GM18907 (cell line): Measurements from ENCODE around the gene C11orf21.

ENCODE experiments used
- ATAC-seq: cut with Tn5 transposase; IDR thresholded peaks from one replicate; pipeline ENCODE4 v1.9.1; 2021; ENCODE audit warnings: mild to moderate bottlenecking, moderate library complexity; ENCODE audit not compliant: unreplicated experiment

The C11orf21 gene

DNA sequence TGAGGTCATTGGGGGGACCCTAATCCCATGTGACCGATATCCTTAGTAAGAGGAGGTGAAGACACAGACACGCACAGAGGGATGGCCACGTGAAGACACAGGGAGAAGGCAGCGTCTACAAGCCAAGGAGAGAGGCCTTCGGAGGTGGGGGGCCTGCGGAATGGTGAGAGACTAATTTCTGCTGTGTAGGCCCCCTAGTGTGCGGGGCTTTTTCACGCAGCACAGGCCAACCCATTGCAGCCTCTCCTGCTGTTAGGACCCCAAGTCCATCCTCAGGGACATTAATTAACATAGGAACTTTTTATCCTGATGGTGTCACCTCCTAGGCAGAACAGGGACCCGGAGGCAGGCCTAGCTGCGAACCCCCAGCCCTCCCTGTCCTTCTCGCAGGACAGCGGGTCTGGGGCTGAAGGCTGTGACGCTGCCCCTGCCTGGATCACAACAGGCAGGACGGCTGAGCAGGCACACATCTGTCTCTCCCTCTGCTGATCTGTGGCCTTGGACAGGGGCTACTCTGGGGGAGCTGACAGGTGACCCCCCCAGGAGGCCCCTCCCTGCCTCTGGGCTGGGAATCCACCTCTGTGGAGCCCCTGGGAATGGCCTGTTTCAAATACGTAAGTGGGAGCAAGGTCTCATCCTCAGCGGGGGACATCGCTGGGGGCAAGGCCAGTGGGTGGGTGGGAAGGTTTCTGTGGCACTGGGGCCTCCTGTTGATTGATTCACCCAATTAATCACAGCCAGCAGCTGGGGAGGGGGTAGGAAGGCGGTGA lies 39.2 kb downstream of the C11orf21 start:
- no peak for ATAC-seq

DNA sequence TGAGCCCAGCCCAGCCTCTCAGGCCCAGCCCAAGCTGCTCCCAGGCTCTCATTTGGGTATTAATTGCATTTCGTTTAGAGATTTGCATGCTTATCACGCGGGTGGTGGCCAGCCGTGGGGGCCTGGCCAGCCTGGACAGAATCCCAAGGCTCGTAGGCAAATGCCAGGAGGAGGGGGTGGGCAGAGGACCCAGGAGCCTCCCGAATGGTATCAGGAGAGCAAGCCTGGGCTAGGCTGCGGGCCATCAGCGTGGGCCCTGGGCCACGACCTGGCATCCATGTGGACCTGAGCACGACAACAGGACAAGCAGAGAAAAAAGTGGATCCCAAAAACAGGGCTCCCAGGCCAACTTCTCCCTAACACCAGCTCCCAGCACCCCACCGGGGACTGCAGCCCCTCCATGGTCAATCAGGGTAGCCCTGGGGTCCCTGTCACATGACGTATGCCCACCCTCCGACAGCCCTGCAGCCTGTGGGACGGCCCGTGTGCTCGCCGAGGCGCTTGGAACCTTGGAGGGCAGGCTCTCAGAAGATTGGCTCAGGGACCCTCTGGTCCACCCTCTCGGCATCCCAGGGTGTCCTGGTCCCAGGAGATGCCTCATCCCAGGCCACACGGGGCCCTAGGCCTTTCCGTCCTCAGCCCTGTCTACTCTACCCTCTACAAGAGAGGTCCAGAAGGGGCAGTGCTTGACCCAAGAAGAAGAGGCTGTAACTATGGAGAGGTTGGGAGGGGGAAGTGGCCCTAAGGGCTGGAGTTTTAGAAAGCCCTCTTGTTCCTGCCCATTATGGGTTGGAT lies 40.1 kb downstream of the C11orf21 start:
- no peak for ATAC-seq

DNA sequence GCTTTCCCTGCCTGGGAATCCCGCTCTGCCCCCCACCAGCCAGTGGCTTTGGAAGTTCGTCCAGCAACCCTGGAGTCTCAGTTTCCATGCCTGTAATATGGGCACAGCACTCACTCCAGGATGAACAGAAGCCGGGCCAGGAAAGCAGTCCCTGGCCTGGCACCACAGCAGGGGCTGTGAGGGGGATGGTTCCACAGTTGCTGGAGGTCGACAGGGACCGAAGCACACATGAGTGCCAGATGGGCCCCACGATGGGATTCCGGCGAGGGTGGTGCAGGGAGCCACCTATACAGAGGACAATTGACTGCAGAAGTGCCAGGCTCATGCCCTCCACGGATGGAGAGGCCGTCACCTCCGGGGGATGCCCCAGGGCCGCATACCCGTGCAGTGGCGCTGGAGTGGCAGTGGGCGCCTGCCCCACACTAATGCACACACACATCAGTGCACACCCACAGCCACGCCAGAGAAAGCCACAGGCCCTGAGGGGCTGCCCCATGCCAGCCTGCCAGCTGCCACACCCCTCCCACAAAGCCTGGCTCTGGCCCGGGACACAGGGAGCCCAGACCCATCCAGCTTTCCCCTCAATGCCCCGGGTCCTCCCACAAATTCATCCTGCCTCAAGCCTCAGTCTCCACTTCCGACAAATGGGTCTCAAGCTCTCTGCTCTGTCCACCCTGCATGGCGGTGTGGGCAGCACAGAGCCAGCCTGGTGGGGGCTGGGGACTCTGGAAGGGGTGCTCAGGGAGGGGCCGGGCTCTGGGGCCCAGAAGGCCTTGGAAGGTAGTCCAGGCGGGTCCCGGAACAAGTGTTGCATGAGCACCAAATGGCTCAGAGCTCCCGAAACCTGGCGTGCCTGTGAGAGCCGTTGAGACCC lies 41.0 kb downstream of the C11orf21 start:
- no peak for ATAC-seq

DNA sequence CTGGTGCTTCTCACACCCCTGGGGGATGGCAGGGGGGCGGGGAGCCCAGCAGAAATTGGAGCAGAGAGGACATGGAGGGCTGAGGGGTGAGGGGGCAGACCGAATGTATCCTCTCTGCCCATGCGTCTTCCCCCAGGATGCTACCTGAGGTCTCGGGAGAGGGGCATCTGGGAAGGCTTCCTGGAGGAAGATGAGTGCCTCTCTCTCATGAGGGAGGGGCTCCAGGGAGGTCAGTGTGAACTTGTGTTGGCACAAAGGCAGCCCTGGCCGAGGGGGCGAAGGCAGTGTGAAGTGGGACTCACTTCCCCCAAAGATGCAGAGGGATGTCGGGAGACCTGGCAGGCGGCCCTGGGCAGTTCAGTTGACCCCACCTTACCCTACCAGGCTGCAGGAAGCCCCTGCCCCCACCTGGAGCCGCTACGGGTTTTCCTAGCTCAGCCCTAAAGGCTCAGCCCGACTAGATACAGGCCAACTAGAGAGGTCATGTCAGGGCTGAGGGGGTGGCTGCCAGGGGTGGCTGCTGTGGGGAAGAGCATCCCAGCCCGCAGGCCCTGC lies 41.7 kb downstream of the C11orf21 start:
- no peak for ATAC-seq

DNA sequence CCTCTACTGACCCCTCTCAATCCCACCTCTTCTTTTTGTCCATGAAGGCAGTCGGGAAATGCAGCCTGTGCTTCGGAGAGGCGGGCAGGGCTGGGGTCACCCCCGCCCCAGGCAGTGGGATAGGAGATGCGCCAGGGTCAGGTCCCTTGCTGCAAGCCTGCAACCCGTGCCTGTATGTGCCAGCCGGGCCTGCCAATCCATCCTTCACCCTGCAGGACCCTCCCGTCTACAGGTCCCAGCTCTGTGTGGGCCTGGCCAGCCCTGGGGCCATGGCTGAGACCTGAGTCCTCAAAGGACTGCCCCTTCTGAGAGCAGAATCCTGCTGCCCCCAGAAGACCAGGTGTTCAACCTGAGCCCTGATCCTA lies 42.3 kb downstream of the C11orf21 start:
- ATAC-seq = no peak

DNA sequence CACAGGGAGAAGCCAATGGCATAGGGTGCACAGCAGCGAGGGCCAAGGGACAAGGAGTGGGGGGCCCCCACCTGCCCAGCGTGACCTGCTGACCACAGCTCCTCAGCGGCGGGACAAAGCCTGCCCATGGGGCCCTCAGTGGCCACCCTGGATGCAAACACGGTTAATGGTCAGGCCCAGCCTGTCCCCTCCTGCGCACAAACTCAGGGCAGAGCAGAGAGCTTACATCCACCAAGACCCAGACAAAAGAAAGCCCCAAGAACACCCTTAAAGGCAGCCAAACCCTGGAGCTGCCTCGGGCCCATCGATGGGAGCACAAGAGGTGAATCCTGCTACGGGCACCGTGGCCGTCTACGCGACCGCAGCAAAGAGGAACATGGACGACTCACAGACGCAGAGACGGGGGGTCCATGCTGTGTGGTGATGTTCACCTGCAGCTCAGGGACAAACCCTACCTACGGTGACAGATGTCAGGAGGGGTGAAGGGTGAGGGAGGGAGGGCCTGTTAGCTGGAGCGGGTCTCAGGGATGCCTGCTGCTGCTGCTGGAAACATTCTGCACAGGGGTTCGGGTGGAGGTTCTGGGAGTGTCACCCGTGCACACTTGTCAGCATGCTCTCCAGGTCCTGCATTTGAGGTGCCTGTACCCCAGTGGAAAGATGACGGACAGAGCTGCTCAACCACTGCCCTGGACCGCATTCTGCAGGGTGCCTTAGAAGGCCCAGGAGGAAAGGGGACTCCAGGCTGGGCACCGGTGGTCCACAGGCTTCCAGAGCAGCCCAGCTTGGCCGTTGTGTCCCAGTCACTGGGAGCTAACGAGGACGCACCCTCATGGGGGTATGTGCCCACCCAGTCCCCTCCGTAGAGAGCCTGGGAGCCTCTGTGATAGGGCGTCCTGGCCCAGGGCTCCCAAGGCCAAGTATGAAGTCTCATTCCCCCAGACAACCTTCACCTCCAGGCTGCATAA lies 42.9 kb downstream of the C11orf21 start:
- ATAC-seq = no peak

DNA sequence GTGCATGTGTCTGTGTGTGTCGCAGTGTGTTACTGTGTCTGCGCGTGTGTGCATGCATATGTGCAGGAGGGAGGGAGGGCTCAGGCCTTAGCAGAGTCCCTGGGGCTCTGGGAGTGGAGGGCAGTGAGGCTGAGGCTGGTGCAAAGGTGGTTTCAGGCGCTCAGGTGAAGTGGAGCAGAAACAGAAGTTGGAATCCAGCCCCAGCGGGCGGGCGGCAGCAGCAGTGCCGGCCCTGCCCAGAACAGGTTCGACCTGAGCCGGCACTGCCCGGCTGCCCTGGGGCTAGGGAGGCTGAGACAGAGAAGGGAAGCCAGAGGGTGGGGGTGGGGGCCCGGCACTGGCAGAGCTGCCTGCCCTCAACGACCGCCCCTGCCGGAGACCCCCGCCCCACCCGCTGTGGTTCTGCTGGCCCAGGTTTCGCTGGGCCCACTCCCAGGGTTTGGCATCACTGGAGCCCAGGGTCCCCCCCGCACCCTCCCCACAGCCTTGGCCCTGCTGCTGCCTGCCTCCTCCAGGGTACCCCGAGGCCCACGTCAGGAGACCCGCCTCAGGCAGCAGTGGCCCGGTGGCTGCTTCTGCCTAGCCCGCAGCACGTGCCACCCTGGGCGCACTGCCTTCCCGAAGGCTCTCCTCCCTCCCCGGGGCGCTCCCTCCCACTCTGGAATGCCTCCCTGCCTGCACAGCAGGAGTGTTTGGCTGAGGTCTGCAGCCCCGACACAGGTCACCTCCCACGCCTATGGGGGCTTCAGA lies 44.6 kb downstream of the C11orf21 start:
- no peak for ATAC-seq

DNA sequence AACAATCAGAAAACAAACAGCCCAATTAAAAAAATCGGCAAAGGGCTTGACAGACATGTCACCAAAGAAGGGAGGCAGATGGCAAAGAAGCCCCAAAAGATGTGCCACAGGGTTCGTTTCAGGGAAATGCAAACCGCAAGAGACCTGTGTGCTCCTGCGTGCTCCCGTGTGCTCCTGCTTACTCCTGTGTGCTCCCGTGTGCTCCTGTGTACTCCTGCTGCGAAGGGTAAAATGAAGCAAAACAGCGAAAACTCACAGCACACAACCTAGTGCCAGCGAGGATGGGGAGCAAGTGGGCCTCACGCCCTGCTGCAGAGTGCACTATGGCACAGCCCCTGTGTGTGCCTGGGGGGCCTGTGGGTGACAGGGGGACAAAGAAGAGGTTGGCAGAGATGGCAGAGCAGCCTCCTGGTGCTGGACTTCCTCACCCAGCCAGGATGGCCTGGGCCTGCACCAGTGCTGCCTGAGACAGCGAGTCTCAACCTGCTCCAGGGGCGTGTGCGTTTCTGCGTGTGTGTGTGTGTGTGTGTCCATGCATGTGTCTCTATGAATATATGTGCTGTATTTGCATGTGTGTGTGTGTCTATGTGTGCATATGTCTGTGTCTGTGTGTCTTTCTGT lies 45.3 kb downstream of the C11orf21 start:
- ATAC-seq = no peak

DNA sequence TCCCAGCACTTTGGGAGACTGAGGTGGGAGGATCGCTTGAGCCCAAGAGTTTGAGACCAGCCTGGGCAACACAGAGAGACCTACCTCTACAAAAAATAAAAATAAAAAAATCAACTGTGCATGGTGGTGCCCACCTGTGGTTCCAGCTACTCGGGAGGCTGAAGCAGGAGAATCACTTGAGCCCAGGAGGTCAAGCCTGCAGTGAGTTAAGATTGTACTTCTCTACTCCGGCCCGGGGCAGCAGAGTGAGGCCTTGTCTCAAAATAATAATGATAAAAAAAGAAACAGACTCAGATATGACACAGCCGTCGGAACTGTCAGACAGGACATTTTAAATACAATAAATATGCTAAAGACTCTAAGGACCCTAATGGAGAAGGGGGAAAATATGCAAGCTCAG lies 49.7 kb downstream of the C11orf21 start:
- ATAC-seq = no peak

DNA sequence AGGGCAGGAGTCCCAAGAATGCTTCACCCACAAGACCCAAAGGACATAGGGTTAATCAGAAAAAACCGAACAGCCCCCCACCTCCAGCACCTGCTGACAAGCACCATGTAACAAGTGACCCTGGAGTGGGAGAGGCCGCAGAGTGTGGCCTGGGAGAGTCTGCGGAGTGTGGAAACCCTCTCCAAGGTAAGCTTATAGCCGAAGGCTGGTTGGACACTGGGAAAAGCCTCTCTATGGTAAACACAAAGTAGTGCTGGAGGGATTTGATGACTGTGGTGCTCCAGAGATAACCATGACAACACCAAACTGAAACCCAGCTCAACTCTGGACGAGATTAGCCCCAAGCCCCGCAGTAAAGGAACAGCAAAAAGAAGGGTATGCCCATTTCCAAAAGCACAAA lies 50.6 kb downstream of the C11orf21 start:
- ATAC-seq = no peak

DNA sequence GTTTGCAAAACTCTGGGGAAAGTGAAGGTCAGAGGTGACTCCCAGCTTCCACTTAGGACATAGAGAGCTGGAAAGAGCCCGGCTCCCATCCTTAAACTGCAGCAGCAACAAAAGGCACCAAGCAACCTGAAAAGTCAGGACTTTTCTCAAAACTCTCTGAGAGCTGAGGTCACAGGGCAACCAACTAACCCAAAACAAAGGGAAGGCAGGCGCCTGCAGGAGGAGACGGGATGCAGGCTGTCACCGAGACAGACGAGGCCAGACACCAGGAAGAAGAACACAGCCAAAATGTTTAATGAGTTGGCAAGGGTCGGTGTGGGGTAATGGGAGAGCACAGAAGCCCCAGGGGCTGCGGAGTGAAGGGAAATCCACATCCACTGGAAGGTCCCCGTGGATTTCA lies 51.2 kb downstream of the C11orf21 start:
- no peak for ATAC-seq

DNA sequence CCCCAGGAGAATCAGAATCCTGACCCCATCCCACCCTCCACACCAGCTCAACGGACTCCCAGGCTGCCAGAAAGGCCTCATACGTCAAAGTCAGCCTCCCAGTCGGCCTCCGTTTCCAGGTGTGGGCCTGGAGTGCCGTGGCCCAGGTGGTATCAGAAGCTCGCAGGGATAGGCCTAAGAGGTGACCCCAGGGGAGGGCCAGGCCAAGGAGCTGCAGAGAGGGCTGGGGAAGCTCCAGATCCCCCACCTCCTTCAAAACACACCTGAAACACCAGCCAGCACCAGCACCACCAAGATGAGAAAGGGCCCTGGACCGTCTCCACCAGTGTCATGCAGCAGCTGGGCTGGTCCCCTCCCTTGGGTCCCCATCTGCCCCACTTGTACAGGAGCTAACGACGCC lies 51.7 kb downstream of the C11orf21 start:
- no peak for ATAC-seq

DNA sequence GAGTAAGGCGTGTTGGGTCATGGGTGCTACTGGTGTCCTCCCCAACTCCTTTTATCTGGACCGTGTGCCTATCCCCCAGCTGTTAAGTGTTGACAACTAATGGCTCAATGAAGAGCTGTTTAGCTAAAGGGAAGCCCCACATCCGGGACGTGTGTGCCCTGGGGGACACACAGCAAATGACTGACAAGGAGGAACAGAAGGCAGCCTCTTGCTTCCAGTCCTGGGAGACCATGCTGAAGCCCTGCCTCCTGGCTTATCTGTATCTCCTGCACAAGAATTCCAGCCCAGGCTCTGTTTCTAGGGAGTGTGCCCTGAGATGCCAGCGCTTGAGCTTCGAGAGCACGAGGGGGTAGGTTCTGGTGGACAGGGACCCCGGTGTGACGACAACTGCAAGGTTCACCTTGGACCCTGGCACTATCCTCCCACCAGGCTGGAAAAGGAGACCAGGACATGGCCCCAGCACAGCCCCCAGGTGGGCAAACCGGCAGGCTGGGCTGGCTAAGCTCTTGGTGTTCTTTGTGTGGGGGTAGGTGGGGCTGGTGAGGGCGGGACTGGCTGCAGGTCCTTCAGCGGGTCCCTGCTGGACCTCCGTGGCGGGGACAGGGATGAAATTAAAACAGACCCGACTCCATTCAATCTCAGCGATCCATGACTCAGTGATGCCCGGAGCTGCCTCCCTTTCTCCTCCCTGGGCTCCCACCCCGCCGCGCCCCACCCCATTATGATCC lies 52.4 kb downstream of the C11orf21 start:
- no peak for ATAC-seq

DNA sequence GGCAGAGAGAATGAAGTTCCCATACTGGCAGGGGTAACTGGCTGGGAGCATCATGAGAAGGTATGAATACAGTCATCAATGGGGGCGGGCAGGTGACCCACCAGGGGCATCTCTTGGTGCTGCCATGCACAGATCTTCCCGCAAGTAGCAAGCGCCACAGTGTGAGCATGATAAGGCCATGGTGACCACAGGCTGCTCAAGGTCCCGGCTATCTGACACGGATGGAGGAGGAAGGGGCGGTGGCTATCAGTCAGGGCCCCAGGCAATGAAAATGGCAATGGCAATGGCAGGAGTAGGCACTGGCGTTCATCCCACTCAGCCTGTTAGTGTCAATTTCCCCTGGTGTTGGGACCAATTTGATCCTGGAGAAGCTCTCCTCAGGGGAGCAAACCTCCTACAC lies 53.0 kb downstream of the C11orf21 start:
- no peak for ATAC-seq

DNA sequence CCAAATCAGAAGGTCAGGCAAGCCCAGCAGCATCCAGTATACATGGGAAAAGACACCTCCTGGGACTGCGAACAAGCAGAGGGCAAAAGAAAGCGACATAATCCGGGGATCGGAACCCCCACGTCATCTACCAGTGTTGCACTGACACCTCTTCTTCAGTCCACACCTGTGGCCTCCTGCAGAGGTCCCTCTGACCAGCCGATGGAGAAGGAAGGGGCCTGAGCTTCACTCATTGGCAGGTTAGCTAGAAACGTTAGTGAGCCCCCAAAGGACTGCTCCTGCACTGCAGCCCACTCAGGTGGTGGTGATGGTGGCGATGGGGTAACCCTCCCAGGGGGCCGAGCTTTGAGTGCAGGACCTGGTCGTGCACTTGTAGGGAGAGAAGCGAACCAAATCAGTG lies 53.5 kb downstream of the C11orf21 start:
- ATAC-seq = no peak

DNA sequence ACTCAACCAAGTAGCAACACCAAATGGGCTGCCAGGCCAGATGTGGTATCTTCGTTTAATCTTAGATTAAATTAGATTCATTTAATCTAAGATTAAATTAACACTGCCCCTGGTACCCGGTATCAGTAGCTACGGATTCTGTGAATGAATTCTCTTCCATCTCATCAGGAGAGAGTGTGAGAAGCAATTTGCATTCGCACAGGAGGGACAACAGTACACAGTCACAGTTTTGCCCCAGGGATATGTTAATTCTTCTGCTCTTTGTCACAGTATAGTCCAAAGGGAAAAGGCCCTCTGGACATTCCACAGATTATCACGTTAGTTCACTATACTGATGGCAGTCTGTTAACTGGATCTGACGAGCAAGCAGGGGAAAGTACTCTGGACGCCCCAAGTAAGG lies 54.2 kb downstream of the C11orf21 start:
- no peak for ATAC-seq
